ENCODE data around the gene RAB6A.
A peak's percentile ranks its signal among the peaks of the same experiment; 100 is the strongest.
"Not testable (repeated sequence)": the region's sequence is repeated elsewhere in the genome, so short reads cannot be mapped to it uniquely, and the experiment has no call there.

The RAB6A gene

GRCh38 chr11:73757598-73757997, 3.3 kb downstream of the RAB6A start:
- peak; percentile 26; the same call in 2 of the 3 replicates for ATAC-seq (ENCODE audit: low read depth)
- H3K27ac ChIP-seq (ENCODE audit: poor library complexity, severe bottlenecking): peak overlapping the region; percentile 79
- H3K9me3 ChIP-seq (ENCODE audit: severe bottlenecking): no peaks in the 10 kb centered on the region
- DNase-seq (ENCODE audit: low spot score): no peak
- peaks cover 21% of the 10 kb centered on the region for H3K4me1 ChIP-seq (ENCODE audit: insufficient read depth, poor library complexity, severe bottlenecking)
- no peaks in the 10 kb centered on the region for H3K36me3 ChIP-seq (ENCODE audit: low read depth)
- TF ChIP-seq CTCF (IDR thresholded peaks at IDR 0.05; ENCODE audit: poor library complexity, severe bottlenecking): no peak
- no peaks in the 10 kb centered on the region for H3K27me3 ChIP-seq (ENCODE audit: insufficient read depth, poor library complexity, severe bottlenecking)
- H3K4me3 ChIP-seq (ENCODE audit: severe bottlenecking): no peak overlapping the region

GRCh38 chr11:73755670-73756069, 5.2 kb downstream of the RAB6A start:
- no peaks in the 10 kb centered on the region for H3K27me3 ChIP-seq (ENCODE audit: insufficient read depth, poor library complexity, severe bottlenecking)
- ATAC-seq (ENCODE audit: low read depth) (no peak), DNase-seq (ENCODE audit: low spot score) (no peak)
- TF ChIP-seq CTCF (IDR thresholded peaks at IDR 0.05; ENCODE audit: poor library complexity, severe bottlenecking): no peak
- peaks cover 21% of the 10 kb centered on the region for H3K4me1 ChIP-seq (ENCODE audit: insufficient read depth, poor library complexity, severe bottlenecking)
- H3K9me3 ChIP-seq (ENCODE audit: severe bottlenecking): no peaks in the 10 kb centered on the region
- H3K4me3 ChIP-seq (ENCODE audit: severe bottlenecking): no peak overlapping the region
- H3K27ac ChIP-seq (ENCODE audit: poor library complexity, severe bottlenecking): no peak overlapping the region
- peaks cover 4% of the 10 kb centered on the region; the same call in 1 of the 2 replicates for H3K36me3 ChIP-seq (ENCODE audit: low read depth)

GRCh38 chr11:73753938-73754337, 6.9 kb downstream of the RAB6A start:
- H3K27me3 ChIP-seq (ENCODE audit: insufficient read depth, poor library complexity, severe bottlenecking): no peaks in the 10 kb centered on the region
- peaks cover 4% of the 10 kb centered on the region; the same call in 1 of the 2 replicates for H3K36me3 ChIP-seq (ENCODE audit: low read depth)
- no peak for DNase-seq (ENCODE audit: low spot score)
- H3K4me1 ChIP-seq (ENCODE audit: insufficient read depth, poor library complexity, severe bottlenecking): peaks cover 18% of the 10 kb centered on the region
- H3K27ac ChIP-seq (ENCODE audit: poor library complexity, severe bottlenecking): no peak overlapping the region
- no peak for TF ChIP-seq CTCF (IDR thresholded peaks at IDR 0.05; ENCODE audit: poor library complexity, severe bottlenecking)
- no peaks in the 10 kb centered on the region for H3K9me3 ChIP-seq (ENCODE audit: severe bottlenecking)
- no peak for ATAC-seq (ENCODE audit: low read depth)
- H3K4me3 ChIP-seq (ENCODE audit: severe bottlenecking): no peak overlapping the region

- ATAC-seq (ENCODE audit: low read depth): no peak
- no peaks in the 10 kb centered on the region for H3K27me3 ChIP-seq (ENCODE audit: insufficient read depth, poor library complexity, severe bottlenecking)
- H3K4me3 ChIP-seq (ENCODE audit: severe bottlenecking): no peak overlapping the region
- no peak for DNase-seq (ENCODE audit: low spot score)
- peaks cover 8% of the 10 kb centered on the region; the same call in 1 of the 2 replicates for H3K36me3 ChIP-seq (ENCODE audit: low read depth)
- no peak for TF ChIP-seq CTCF (IDR thresholded peaks at IDR 0.05; ENCODE audit: poor library complexity, severe bottlenecking)
- H3K9me3 ChIP-seq (ENCODE audit: severe bottlenecking): no peaks in the 10 kb centered on the region
- no peak overlapping the region for H3K27ac ChIP-seq (ENCODE audit: poor library complexity, severe bottlenecking)
- H3K4me1 ChIP-seq (ENCODE audit: insufficient read depth, poor library complexity, severe bottlenecking): peaks cover 8% of the 10 kb centered on the region
Observed at GRCh38 chr11:73752903-73753302, 8.0 kb downstream of the RAB6A start.

- no peak overlapping the region for H3K27ac ChIP-seq (ENCODE audit: poor library complexity, severe bottlenecking)
- TF ChIP-seq CTCF (IDR thresholded peaks at IDR 0.05; ENCODE audit: poor library complexity, severe bottlenecking): no peak
- DNase-seq (ENCODE audit: low spot score): no peak
Observed at GRCh38 chr11:73752216-73752867, 8.5 kb downstream of the RAB6A start.

GRCh38 chr11:73750862-73751261, 10.0 kb downstream of the RAB6A start:
- not testable (repeated sequence) for H3K4me3 ChIP-seq (ENCODE audit: severe bottlenecking); H3K27ac ChIP-seq (ENCODE audit: poor library complexity, severe bottlenecking); DNase-seq (ENCODE audit: low spot score); H3K27me3 ChIP-seq (ENCODE audit: insufficient read depth, poor library complexity, severe bottlenecking); H3K36me3 ChIP-seq (ENCODE audit: low read depth); H3K4me1 ChIP-seq (ENCODE audit: insufficient read depth, poor library complexity, severe bottlenecking); ATAC-seq (ENCODE audit: low read depth); H3K9me3 ChIP-seq (ENCODE audit: severe bottlenecking)

More at GRCh38 chr11:73752216-73752867, 8.5 kb downstream of the RAB6A start:
- H3K4me1 ChIP-seq (ENCODE audit: insufficient read depth, poor library complexity, severe bottlenecking): peaks cover 2% of the 10 kb centered on the region
- H3K4me3 ChIP-seq (ENCODE audit: severe bottlenecking): no peak overlapping the region
- ATAC-seq (ENCODE audit: low read depth): no peak
- H3K9me3 ChIP-seq (ENCODE audit: severe bottlenecking): no peaks in the 10 kb centered on the region
- no peaks in the 10 kb centered on the region for H3K27me3 ChIP-seq (ENCODE audit: insufficient read depth, poor library complexity, severe bottlenecking)
- peaks cover 9% of the 10 kb centered on the region; the same call in 1 of the 2 replicates for H3K36me3 ChIP-seq (ENCODE audit: low read depth)
